ENCODE measurements around the gene CD8A. TPM values are rescaled to one million over a fixed set of nuclear protein-coding genes. Genes with fewer than 3 reads are reported as not detected.

CD8A gene
- polyA plus RNA-seq, 1 experiment: not detected

DNA sequence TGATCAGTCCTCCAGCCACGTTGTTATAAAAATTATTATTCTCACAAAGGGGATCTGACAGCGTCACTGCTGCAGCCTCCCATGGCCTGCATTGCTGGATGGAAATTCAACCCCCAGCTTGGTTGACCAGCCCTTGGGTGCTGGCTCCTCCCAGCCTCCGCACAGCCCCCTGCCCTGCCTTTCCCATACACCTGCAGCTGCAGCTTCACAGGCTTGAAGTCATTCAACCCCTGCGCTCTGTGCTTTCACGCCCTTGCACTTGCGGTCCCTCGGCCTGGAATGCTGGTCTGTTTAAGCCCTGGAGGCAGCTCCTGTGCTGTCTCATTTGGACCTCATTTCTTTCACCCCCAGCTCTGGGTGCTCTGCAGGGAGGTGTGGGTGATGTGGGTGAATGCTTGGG, 860 bp upstream of the CD8A start:
- peaks cover 44% of the 10 kb centered on the region for H3K27me3 ChIP-seq (ENCODE audit: control insufficient read depth, insufficient read depth, low read length)

GRCh38 chr2:86790134-86790675, 508 bp downstream of the CD8A start:
- Histone ChIP-seq H3K4me3 (ENCODE audit: low read depth, low read length) (no peak overlapping the region), H3K36me3 (ENCODE audit: control insufficient read depth, insufficient read depth, low read length) (no peaks in the 10 kb centered on the region), H3K27me3 (ENCODE audit: control insufficient read depth, insufficient read depth, low read length) (peaks cover 50% of the 10 kb centered on the region)
- POLR2A ChIA-PET: no interaction called here
- CTCF ChIA-PET: no interaction called here
- no peak for DNase-seq (ENCODE audit: low read depth)
- TF ChIP-seq CTCF (IDR thresholded peaks at IDR 0.05; ENCODE audit: insufficient read depth, low read depth, low read length): no peak

More for the DNA sequence above, 860 bp upstream of the CD8A start:
- ChIA-PET CTCF (interaction anchor here (1.8 kb wide), 1 partner anchor 17 kb away, joined by 7 read pairs; no protein-coding TSS in a partner anchor), POLR2A (no interaction called here)
- DNase-seq (ENCODE audit: low read depth): no peak
- Histone ChIP-seq H3K4me3 (ENCODE audit: low read depth, low read length) (no peak overlapping the region), H3K36me3 (ENCODE audit: control insufficient read depth, insufficient read depth, low read length) (no peaks in the 10 kb centered on the region)
- TF ChIP-seq CTCF (IDR thresholded peaks at IDR 0.05; ENCODE audit: insufficient read depth, low read depth, low read length): no peak

GRCh38 chr2:86789687-86790133, 1.0 kb downstream of the CD8A start:
- no peak overlapping the region for H3K4me3 ChIP-seq (ENCODE audit: low read depth, low read length)
- no peak for TF ChIP-seq CTCF (IDR thresholded peaks at IDR 0.05; ENCODE audit: insufficient read depth, low read depth, low read length)
- no peak for DNase-seq (ENCODE audit: low read depth)
- H3K36me3 ChIP-seq (ENCODE audit: control insufficient read depth, insufficient read depth, low read length): no peaks in the 10 kb centered on the region
- H3K27me3 ChIP-seq (ENCODE audit: control insufficient read depth, insufficient read depth, low read length): peaks cover 50% of the 10 kb centered on the region
- POLR2A ChIA-PET: no interaction called here
- CTCF ChIA-PET: no interaction called here

DNA sequence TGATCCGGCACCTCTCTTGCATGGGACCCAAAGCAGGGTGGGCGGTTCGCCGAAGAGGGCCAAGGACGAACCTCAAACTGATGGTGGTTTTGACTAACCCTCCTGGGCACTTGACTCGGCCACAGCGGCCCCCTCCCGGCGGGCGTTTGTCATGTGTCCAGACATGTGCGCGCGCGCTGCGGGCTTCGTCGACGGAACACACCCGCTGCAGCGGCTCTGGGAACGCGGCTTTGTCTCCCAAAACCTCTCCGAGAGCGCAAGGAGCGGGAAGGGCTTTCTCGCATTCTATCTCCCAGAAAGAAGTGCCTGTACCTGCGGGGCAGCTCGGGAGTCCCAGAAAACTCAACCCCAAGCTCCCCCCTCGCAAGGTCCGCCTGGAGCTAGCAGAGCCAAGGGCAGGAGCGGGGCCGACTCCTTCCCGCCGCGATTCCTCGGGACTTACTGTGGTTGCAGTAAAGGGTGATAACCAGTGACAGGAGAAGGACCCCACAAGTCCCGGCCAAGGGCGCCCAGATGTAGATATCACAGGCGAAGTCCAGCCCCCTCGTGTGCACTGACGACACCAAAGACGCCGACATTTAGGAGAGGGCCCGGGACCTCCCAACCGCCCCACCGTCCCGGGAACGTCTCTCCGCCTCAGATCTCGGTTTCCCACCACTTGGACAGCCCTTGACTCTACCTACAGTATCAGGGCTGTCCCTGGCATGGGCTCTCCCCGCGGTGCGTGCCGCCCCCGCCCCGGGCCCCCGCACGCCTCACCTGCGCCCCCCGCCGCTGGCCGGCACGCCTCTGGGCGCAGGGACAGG, 1.6 kb downstream of the CD8A start:
- Histone ChIP-seq H3K36me3 (ENCODE audit: control insufficient read depth, insufficient read depth, low read length) (no peaks in the 10 kb centered on the region), H3K27me3 (ENCODE audit: control insufficient read depth, insufficient read depth, low read length) (peaks cover 50% of the 10 kb centered on the region), H3K4me3 (ENCODE audit: low read depth, low read length) (no peak overlapping the region)
- ChIA-PET POLR2A (no interaction called here), CTCF (no interaction called here)
- DNase-seq (ENCODE audit: low read depth): no peak
- no peak for TF ChIP-seq CTCF (IDR thresholded peaks at IDR 0.05; ENCODE audit: insufficient read depth, low read depth, low read length)

DNA sequence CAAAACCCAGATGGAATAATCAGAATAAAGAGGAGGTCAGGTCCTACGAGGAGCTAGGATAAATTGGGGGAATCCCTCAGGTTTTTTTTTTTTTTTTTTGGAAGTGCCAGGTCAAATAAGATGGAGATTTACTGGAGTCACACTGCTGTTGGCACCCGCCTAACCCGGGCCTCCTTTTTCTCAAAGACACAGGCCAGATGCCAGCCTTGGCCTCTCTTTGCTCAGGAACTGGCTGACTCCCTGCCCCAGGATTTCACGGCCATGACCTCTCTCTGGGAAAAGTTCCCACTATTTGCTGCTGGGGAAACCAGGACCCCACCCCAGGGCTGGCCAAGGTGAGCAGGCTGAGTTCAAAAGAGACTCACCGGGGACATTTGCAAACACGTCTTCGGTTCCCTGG, 2.5 kb downstream of the CD8A start:
- ChIA-PET POLR2A (no interaction called here), CTCF (interaction anchor here (0.7 kb wide), 1 partner anchor 9 kb away, joined by 3 read pairs; no protein-coding TSS in a partner anchor)
- peaks cover 48% of the 10 kb centered on the region for H3K27me3 ChIP-seq (ENCODE audit: control insufficient read depth, insufficient read depth, low read length)
- DNase-seq (ENCODE audit: low read depth): no peak
- H3K4me3 ChIP-seq (ENCODE audit: low read depth, low read length): no peak overlapping the region
- no peaks in the 10 kb centered on the region for H3K36me3 ChIP-seq (ENCODE audit: control insufficient read depth, insufficient read depth, low read length)
- TF ChIP-seq CTCF (IDR thresholded peaks at IDR 0.05; ENCODE audit: insufficient read depth, low read depth, low read length): no peak

Measured in BJ (cell line).